HEK293 (cell line): ENCODE results near the gene SPIRE1.
A peak's percentile ranks its signal among the peaks of the same experiment; 100 is the strongest.

Source experiments
- CTCF ChIP-seq: fragments of 450-650 bp; formaldehyde crosslinking; IDR thresholded peaks from 2 replicates; pipeline ENCODE4 v1.5.1; 2016; ENCODE audit warnings: missing biosample characterization, missing genetic modification characterization
- GFI1B ChIP-seq: fragments of 450-650 bp; formaldehyde crosslinking; IDR thresholded peaks from 2 replicates; pipeline ENCODE4 v1.5.1; 2016; ENCODE audit warnings: missing biosample characterization, missing genetic modification characterization
- KLF1 ChIP-seq: fragments of 450-650 bp; formaldehyde crosslinking; IDR thresholded peaks from 2 replicates; pipeline ENCODE4 v1.5.1; 2016; ENCODE audit warnings: missing biosample characterization, missing genetic modification characterization
- KLF16 ChIP-seq: fragments of 450-650 bp; formaldehyde crosslinking; IDR thresholded peaks from 2 replicates; pipeline ENCODE4 v1.5.1; 2017; ENCODE audit warnings: missing biosample characterization, missing genetic modification characterization
- ZBTB20 ChIP-seq: fragments of 450-650 bp; formaldehyde crosslinking; IDR thresholded peaks from 2 replicates; pipeline ENCODE4 v1.5.1; 2016; ENCODE audit warnings: missing biosample characterization, missing genetic modification characterization
- ZBTB48 ChIP-seq: fragments of 450-650 bp; formaldehyde crosslinking; IDR thresholded peaks from 2 replicates; pipeline ENCODE4 v1.5.1; 2016; ENCODE audit warnings: missing biosample characterization, missing genetic modification characterization
- ZBTB7A ChIP-seq: fragments of 450-650 bp; formaldehyde crosslinking; IDR thresholded peaks from 2 replicates; pipeline ENCODE4 v1.5.1; 2016; ENCODE audit warnings: low read depth, missing biosample characterization, missing genetic modification characterization
- ZNF138 ChIP-seq: fragments of 450-650 bp; formaldehyde crosslinking; IDR thresholded peaks from 2 replicates; pipeline ENCODE4 v1.5.1; 2016; ENCODE audit warnings: missing biosample characterization, missing genetic modification characterization, borderline replicate concordance
- ZNF174 ChIP-seq: fragments of 450-650 bp; formaldehyde crosslinking; IDR thresholded peaks from 2 replicates; pipeline ENCODE4 v1.5.0; 2017; ENCODE audit warnings: missing biosample characterization, mild to moderate bottlenecking, missing genetic modification characterization
- ZNF18 ChIP-seq: fragments of 450-650 bp; formaldehyde crosslinking; IDR thresholded peaks from 2 replicates; pipeline ENCODE4 v1.5.1; 2016; ENCODE audit warnings: missing biosample characterization, missing genetic modification characterization
- ZNF280D ChIP-seq: fragments of 450-650 bp; formaldehyde crosslinking; IDR thresholded peaks from 2 replicates; pipeline ENCODE4 v1.5.1; 2016; ENCODE audit warnings: missing biosample characterization, missing genetic modification characterization
- ZNF416 ChIP-seq: fragments of 450-650 bp; formaldehyde crosslinking; IDR thresholded peaks from 2 replicates; pipeline ENCODE4 v1.5.1; 2016; ENCODE audit warnings: missing biosample characterization, missing genetic modification characterization
- ZNF426 ChIP-seq: fragments of 450-650 bp; formaldehyde crosslinking; IDR thresholded peaks from 2 replicates; pipeline ENCODE4 v1.5.1; 2017; ENCODE audit warnings: missing biosample characterization, missing genetic modification characterization, mild to moderate bottlenecking, inconsistent platforms, moderate library complexity
- ZNF501 ChIP-seq: fragments of 450-650 bp; formaldehyde crosslinking; IDR thresholded peaks from 2 replicates; pipeline ENCODE4 v1.5.1; 2016; ENCODE audit warnings: missing biosample characterization, missing genetic modification characterization
- ZNF560 ChIP-seq: fragments of 450-650 bp; formaldehyde crosslinking; IDR thresholded peaks from 2 replicates; pipeline ENCODE4 v1.5.1; 2017; ENCODE audit warnings: missing biosample characterization, missing genetic modification characterization, borderline replicate concordance
- ZNF585B ChIP-seq: fragments of 450-650 bp; formaldehyde crosslinking; IDR thresholded peaks from 2 replicates; pipeline ENCODE4 v1.5.1; 2016; ENCODE audit warnings: missing biosample characterization, missing genetic modification characterization
- ZNF600 ChIP-seq: fragments of 450-650 bp; formaldehyde crosslinking; IDR thresholded peaks from 2 replicates; pipeline ENCODE4 v1.5.1; 2016; ENCODE audit warnings: missing biosample characterization, missing genetic modification characterization
- ZNF629 ChIP-seq: fragments of 450-650 bp; formaldehyde crosslinking; IDR thresholded peaks from 2 replicates; pipeline ENCODE4 v1.5.1; 2017; ENCODE audit warnings: missing biosample characterization, missing genetic modification characterization
- ZNF791 ChIP-seq: fragments of 450-650 bp; formaldehyde crosslinking; IDR thresholded peaks from 2 replicates; pipeline ENCODE4 v1.5.1; 2016; ENCODE audit warnings: missing biosample characterization, missing genetic modification characterization
- ZSCAN18 ChIP-seq: fragments of 450-650 bp; formaldehyde crosslinking; IDR thresholded peaks from 2 replicates; pipeline ENCODE4 v1.5.1; 2016; ENCODE audit warnings: missing biosample characterization, missing genetic modification characterization
- ZSCAN30 ChIP-seq: fragments of 450-650 bp; IDR thresholded peaks from 2 replicates; pipeline ENCODE4 v1.5.1; 2018; ENCODE audit warnings: missing biosample characterization, mild to moderate bottlenecking, missing genetic modification characterization, moderate library complexity
- TF ChIP-seq, protein P1 (sequence below): fragments of 450-650 bp; formaldehyde crosslinking; IDR thresholded peaks from 2 replicates; pipeline ENCODE4 v1.5.1; 2017; ENCODE audit warnings: missing biosample characterization, missing genetic modification characterization
- TF ChIP-seq, protein P2 (sequence below): fragments of 450-650 bp; formaldehyde crosslinking; IDR thresholded peaks from 2 replicates; pipeline ENCODE4 v1.5.1; 2017; ENCODE audit warnings: missing biosample characterization, missing genetic modification characterization
- TF ChIP-seq, protein P3 (sequence below): fragments of 450-650 bp; formaldehyde crosslinking; IDR thresholded peaks from 2 replicates; pipeline ENCODE4 v1.5.1; 2016; ENCODE audit warnings: missing biosample characterization, missing genetic modification characterization

SPIRE1 gene

GRCh38 chr18:12656938-12657683 is 796 bp downstream of the SPIRE1 start (continued):
- TF ChIP-seq ZNF18 (tag by site-specific recombination) (no peak), ZNF629 (tag by site-specific recombination) (peak; percentile 55), ZNF560 (tag by site-specific recombination) (no peak), ZNF138 (tag by site-specific recombination) (no peak), ZBTB20 (tag by site-specific recombination) (peak; percentile 56), ZBTB7A (tag by site-specific recombination) (no peak), ZNF426 (tag by site-specific recombination) (no peak), ZNF174 (tag by site-specific recombination) (no peak), ZNF280D (tag by site-specific recombination) (no peak), KLF16 (no peak), KLF1 (tag by site-specific recombination) (no peak), ZSCAN18 (tag by site-specific recombination) (no peak), CTCF (tag by site-specific recombination) (no peak), ZNF585B (tag by site-specific recombination) (no peak), ZSCAN30 (tag by site-specific recombination) (peak; percentile 67; the same call in 1 of the 2 replicates), ZNF600 (tag by site-specific recombination) (0 out of 2 replicates have a peak, but pooled peaks have one; percentile 38), GFI1B (tag by site-specific recombination) (no peak), ZBTB48 (tag by site-specific recombination) (no peak), ZNF416 (no peak), ZNF791 (tag by site-specific recombination) (no peak), ZNF501 (tag by site-specific recombination) (no peak)
- TF ChIP-seq, protein P1, sequence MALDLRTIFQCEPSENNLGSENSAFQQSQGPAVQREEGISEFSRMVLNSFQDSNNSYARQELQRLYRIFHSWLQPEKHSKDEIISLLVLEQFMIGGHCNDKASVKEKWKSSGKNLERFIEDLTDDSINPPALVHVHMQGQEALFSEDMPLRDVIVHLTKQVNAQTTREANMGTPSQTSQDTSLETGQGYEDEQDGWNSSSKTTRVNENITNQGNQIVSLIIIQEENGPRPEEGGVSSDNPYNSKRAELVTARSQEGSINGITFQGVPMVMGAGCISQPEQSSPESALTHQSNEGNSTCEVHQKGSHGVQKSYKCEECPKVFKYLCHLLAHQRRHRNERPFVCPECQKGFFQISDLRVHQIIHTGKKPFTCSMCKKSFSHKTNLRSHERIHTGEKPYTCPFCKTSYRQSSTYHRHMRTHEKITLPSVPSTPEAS (tag by site-specific recombination): no peak; the same call in 1 of the 2 replicates
- TF ChIP-seq, protein P2, sequence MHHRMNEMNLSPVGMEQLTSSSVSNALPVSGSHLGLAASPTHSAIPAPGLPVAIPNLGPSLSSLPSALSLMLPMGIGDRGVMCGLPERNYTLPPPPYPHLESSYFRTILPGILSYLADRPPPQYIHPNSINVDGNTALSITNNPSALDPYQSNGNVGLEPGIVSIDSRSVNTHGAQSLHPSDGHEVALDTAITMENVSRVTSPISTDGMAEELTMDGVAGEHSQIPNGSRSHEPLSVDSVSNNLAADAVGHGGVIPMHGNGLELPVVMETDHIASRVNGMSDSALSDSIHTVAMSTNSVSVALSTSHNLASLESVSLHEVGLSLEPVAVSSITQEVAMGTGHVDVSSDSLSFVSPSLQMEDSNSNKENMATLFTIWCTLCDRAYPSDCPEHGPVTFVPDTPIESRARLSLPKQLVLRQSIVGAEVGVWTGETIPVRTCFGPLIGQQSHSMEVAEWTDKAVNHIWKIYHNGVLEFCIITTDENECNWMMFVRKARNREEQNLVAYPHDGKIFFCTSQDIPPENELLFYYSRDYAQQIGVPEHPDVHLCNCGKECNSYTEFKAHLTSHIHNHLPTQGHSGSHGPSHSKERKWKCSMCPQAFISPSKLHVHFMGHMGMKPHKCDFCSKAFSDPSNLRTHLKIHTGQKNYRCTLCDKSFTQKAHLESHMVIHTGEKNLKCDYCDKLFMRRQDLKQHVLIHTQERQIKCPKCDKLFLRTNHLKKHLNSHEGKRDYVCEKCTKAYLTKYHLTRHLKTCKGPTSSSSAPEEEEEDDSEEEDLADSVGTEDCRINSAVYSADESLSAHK: no peak
- TF ChIP-seq, protein P3, sequence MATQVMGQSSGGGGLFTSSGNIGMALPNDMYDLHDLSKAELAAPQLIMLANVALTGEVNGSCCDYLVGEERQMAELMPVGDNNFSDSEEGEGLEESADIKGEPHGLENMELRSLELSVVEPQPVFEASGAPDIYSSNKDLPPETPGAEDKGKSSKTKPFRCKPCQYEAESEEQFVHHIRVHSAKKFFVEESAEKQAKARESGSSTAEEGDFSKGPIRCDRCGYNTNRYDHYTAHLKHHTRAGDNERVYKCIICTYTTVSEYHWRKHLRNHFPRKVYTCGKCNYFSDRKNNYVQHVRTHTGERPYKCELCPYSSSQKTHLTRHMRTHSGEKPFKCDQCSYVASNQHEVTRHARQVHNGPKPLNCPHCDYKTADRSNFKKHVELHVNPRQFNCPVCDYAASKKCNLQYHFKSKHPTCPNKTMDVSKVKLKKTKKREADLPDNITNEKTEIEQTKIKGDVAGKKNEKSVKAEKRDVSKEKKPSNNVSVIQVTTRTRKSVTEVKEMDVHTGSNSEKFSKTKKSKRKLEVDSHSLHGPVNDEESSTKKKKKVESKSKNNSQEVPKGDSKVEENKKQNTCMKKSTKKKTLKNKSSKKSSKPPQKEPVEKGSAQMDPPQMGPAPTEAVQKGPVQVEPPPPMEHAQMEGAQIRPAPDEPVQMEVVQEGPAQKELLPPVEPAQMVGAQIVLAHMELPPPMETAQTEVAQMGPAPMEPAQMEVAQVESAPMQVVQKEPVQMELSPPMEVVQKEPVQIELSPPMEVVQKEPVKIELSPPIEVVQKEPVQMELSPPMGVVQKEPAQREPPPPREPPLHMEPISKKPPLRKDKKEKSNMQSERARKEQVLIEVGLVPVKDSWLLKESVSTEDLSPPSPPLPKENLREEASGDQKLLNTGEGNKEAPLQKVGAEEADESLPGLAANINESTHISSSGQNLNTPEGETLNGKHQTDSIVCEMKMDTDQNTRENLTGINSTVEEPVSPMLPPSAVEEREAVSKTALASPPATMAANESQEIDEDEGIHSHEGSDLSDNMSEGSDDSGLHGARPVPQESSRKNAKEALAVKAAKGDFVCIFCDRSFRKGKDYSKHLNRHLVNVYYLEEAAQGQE (tag by site-specific recombination): no peak
